GM12872 (cell line): ENCODE data around the gene ARID3A.

Experiments used
- CTCF ChIP-seq: IDR thresholded peaks from 3 replicates; pipeline ENCODE4 v1.5.1; 2011; ENCODE audit warnings: low read depth, mild to moderate bottlenecking, low read length, moderate library complexity; ENCODE audit not compliant: insufficient read depth

The ARID3A gene

DNA sequence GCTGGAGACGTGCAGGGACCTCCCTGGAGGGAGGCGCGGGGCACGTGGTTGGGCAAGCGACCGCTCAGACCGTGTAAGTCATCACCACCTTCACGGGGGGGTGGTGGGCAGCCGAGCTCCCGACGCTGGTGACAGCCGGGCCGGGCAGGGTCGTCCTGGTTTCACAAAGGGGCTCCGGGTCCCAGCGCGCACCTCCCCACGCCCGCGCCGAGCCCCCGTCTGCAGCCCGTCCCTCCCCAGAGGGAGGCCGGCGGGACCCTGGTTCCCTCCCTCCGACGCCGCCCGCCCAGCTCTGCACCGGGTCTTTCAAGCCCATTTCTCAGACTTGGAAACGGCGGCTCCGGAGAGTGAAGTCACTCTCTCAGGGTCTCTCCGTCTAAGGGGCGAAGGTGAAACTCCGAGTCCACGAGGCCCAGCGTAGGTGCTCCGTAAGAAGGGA, 729 bp upstream of the ARID3A start:
- no peak for TF ChIP-seq CTCF

DNA sequence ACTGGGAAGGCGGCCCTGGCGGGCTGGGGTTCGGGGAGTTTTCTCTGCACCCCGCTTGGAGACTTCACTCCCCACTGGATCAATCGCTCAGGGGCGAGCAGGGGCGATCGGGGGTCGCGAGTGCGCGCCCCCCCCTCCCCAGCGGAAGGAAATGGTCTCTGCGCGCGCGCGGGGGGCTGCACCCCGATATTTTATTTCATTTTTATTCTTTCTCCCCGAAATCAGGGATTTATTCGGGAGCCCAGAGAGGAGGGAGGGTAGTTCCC, 421 bp downstream of the ARID3A start:
- no peak for TF ChIP-seq CTCF

DNA sequence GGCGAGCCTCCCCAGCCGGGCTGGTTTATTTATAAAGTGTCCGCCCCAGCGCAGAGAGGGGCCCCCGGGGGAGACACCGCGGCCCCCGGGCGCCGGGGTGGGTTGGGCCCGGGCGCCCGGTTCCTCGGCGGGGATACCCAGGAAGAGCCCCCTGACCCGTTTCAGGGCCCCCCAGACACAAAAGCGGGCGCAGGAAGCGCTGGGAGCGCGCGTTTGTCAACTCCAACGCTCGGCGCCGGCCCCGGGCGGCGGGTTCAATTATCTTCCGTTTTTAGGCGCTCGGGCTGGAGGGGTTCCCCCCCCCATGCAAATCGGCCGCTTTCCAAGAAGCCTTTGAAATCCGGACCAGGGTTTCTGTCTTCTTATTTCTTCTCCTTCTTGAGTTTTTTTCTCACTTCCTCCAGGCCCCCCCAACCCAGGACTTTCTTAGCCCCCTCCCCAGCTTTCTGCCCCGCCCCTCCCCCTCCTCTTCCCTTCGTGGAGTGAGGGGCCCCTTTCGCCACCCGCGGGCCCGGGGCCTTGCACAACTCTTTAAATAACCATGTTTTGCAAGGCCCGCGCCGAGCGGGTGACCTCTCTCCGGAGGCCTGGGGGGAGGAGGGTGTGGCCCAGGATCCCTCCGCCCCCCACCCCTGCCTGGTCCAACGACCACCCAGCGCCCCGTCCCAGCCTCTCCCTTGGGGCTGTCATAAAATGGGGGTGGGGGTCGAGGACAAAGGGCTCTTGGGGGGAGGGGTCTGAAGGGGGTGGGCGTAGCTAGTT, 935 bp downstream of the ARID3A start:
- TF ChIP-seq CTCF: no peak

DNA sequence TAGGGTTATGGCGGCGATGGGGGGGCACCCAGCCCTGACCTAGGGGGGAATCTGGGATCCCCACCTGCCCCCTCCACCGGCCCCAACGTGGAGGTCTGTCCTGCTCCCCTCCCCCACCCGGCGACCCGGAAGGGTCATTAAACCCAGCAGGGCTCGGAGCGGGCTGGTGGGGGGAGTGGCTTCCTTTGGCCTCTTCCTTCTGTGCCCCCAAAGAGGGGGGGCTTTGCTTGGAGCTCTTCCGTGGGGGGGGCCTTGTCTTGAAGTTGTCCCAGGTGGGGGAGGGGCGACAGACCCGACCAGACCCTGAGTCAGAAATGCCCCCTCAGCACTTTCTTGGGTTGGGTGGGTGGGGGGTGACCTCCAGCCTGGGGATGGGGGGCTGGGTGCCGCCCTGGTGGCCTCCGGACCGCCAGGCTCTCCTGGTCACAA, 1.5 kb downstream of the ARID3A start:
- TF ChIP-seq CTCF: no peak

DNA sequence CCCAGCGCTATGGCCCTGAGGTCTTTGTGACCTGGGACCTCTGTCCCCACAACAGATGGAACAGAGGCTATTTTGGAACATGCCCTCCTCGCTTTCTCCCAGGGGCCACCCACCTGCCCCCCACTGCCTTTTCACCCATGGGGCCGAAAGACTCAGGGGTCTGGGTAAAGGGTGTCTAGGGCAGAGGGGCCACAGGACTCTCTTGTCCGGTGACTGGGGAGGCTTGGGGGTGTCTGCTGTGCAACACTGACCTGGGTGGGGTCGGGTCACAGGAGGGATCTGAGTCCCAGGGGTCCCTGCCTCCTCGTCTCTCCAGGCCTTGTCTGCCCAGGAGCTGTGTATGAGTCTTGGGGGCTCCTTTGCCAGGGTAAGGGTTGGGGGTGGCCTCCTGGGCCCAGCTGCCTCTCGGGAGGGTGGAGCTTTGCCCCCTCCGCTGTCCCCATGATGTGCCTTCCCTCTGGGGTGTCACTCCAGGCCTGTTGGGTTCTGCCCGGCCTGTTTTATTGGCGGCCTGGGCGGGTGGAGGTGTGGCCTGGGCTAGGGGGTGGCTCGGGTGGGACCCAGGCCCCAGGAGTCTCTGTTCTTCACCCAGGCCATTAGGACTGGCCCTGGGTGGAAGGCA, 2.1 kb downstream of the ARID3A start:
- TF ChIP-seq CTCF: no peak

GRCh38 chr19:928471-929202, 2.8 kb downstream of the ARID3A start:
- no peak for TF ChIP-seq CTCF

GRCh38 chr19:929203-929890, 3.5 kb downstream of the ARID3A start:
- no peak for TF ChIP-seq CTCF
